HG02610 (cell line): ENCODE results near the gene OSBPL3.
"Not testable (repeated sequence)": the region's sequence is repeated elsewhere in the genome, so short reads cannot be mapped to it uniquely, and the experiment has no call there.

Experiments used
- ATAC-seq: cut with Tn5 transposase; IDR thresholded peaks from one replicate; pipeline ENCODE4 v1.9.1; 2021; ENCODE audit warnings: mild to moderate bottlenecking, moderate library complexity; ENCODE audit not compliant: unreplicated experiment

The OSBPL3 gene

DNA sequence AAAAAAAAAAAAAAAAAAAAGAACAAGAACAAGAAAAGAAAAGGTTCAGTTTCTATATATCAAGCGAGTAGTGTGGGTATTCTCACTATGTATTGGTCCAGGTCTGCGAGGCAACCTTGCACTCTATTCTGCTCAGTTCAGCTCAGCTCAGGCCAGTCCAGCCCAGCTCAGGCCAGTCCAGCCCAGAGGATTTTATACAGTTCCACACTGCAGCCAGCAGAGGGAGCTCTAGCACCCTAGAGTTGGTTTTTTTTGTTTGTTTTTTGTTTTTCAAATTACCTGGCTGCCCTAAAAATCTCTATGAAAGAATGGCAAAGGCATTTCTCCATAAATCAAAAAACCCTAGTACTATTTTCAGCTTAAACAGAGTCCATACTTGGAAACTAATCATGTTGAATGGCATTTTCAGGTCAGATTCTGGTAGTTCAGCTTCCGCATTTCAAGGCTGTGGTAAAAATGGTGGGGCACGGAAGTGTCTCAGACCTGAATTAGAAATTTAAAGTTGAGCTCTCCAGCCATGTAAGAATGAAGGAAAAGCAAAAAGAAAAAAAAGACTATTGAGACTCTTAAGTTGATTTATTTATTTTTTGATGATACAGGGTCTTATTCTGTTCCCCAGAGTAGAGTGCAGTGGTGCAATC, 167.6 kb downstream of the OSBPL3 start:
- no peak for ATAC-seq

DNA sequence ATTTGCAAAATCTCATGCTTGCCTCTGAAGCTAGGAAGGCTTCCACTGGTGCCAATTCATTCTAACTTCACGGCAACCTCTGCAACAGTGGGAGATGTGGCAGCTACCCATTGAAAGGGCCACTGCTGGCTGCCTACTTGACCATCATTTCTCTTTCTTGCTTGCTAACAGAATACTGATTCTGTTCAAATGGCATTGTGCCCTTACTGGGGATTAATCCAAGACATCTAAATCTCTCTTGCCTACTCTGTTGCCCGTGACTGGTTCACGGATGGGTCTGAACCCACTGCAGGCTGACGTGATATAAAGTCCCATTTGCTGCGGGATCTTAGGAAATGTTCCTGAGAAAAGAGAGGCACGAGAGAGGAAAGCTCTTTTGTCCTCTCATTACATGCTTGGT, 171.5 kb downstream of the OSBPL3 start:
- ATAC-seq = no peak

DNA sequence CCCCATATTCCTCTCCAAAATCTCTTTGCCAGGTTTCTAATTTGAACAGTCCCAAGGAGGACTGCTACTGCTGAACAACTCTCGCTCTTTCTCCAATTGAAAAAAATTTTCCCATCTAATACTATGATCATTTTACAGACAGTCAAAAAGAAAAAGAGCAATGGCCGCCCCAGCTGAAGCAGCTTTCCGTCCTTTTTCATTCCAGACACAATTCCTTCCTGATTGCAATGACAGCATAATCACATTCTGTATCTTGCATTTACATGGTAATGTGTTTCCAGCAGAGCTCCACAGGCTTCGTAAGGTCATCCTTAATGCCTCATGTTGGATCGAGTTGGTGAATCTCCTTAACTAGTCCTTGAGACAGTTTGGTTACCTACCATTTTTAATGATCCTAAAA, 177.7 kb downstream of the OSBPL3 start:
- no peak for ATAC-seq

DNA sequence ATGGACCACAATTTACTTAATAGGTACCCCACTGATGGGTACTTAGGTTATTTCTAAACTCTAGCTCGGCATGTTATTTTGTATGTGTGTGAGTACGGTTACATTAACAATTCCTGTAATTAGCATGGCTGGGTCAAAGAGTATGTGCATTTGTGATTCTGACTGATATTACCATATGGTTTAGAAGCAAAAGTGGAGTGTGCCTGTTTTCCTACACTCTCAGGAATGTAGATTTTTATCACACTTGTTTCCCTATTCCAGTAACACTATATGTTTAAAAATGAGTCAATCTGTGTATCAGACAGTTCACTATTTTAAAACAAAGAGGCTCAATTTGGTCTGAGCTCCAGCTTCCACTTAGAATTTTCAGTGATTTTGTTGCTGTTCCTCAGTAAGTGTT, 178.1 kb downstream of the OSBPL3 start:
- ATAC-seq = no peak

DNA sequence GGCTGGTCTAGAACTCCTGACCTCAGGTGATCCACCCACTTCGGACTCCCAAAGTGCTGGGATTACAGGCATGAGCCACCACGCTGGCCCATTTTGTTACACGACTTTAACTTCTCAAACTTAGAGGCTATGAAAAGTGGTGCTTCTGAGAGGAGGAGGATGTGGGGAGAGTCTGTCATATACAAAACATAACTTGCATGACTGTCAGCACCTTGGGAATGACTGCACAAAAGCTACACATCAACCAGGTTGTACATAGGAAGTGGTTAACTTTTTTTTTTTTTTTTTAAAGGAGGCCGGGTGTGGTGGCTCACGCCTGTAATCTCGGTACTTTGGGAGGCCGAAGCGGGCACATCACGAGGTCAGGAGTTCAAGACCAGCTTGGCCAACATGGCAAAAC, 179.3 kb downstream of the OSBPL3 start:
- ATAC-seq = no peak

DNA sequence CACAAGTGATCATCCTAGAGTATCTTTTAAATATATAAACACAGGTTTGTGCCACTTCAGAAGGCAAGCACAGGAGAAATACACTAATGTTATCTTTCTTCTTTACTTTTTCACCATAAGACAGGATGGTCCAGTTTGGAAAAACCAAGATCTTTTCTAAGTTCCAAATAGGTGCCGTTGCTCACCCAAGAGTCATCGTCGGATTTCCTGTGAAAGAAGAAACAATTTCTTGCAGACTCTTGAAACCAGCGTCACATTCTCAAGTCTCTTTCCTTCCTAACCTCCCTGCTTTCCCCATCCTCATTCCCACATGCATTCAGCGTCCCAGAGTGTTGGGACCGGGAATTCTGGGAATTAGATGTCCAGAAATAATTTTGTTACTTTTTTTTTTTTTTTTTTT, 179.9 kb downstream of the OSBPL3 start:
- no peak for ATAC-seq

DNA sequence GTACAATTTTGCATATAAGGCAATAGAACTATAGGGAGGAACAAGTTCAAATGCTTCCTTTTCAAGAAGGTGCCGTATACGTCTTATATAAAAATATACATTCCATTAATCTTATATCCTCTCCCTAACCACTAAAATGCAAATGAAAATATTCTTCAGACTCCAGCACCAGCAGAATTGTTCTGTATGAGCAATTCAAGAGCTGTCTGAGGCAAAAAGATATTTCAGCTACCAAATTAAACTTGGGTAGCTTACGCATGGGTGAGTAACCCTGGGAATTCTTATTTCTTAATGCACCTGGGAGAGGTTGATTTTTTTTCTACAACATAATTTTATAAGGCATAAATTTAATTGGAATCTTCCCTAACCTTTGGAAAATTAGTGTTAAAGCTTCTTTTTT, 180.5 kb downstream of the OSBPL3 start:
- no peak for ATAC-seq

DNA sequence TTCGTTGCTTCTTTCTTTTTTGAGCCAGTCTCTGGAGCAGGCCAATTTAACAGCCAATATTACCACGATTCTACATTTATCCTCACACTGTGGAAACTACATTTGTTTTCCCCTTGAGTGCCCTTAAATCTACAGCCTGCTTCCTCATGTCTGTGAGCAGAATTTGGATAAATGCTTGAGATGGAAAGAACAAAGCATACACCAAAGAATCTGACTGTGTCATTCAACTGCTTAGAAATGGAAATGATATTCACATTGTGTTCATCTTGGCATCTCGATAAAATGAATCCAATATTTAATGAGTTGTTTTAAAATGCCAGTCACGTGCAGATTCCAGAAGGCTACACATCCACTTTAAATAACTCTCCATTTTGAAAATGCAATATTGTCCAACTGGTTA, 181.7 kb downstream of the OSBPL3 start:
- no peak for ATAC-seq

DNA sequence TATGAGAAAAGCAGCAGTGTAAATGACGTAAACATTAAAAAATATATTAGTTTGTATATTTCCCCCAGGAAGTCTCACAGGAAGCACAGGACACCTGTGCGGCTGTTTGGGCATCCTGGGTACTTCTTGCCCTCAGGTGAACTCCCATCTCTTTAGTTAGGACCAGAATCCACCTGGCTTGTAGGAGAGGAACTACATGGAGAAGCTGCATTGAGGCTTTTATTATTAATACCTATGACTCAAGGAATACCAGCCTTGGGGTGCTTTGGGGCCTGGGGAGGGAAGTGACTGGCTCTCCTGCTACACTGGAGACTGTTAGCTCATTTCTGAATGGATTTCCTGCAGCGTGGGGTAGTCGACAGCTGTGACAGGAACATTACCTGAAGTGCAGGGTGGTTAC, 182.7 kb downstream of the OSBPL3 start:
- ATAC-seq = no peak

DNA sequence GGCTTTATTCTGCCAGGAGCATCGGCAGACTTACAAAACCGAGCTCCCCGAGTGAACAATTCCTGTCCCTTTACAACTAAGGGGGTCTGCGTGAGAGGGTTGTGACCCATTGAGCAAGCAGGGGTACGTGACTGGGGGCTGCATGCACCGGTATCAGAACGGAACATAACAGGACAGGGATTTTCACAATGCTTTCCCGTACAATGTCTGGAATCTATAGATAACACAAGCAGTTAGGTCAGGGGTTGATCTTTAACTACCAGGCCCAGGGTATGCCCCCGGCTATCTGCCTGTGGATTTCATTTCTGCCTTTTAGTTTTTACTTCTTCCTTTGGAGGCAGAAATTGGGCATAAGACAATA, 184.6 kb downstream of the OSBPL3 start:
- no peak for ATAC-seq

DNA sequence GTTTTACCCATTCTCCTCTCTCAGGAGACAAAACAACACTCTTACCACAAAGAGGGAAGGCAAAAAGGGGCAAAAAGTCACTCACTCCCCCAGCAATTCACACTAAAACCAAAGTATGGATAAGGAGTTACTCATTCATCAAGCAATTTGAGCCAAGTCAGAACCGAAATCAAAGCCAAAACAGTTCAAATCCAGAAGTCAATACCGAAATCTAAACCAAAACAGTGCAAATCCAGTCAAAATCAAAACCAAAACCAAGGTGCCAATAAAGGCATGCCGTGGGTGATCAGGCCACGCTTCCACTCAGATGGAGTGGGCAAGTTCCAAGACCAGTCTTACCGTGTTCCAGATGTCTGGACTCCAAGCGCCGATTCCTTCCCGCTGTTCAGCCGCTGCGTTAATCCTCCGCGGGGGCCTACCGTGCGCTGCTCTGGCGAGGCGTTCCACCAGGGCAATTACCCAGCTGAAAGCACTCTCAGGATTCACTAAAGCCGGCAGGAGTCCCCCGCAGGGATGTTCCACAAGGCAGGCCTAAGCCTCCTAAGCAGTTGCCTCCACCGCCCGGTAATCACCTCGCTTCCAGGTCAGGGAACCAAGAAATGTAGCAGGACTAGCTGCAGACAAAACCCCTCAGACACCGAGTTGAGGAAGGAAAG, 185.1 kb downstream of the OSBPL3 start:
- ATAC-seq = not testable (repeated sequence)

DNA sequence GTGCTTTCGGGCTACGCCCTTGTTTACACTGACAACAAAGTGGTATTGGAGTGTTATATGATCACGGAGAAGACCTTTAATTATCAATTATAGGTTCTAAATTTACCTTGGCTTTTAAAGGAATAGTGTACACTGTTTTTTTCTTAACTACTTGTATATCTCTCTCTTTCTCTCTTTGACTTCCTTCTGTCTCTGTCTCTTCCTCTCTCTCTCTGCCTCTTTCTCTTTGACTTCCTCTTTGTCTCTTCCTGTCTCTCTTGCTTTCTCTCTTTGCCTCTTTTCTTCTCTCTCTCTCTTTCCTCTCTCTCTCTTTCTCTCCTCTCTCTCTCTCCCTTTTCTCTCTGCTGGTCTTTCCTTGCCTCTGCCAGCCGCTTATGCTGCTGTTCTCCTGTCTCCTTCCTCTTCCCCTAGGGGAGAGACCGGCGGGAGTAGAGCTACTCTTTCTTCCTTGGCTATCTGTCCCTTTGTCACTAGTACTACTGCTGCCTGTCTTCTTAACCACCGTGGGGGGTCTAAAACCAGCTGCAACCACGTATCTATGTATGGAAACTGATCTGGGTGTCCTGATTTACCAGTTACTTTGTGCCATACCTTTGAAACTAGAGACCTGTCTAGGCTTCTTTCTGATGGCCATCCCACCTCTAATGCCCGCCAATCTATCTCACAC, 185.9 kb downstream of the OSBPL3 start:
- ATAC-seq = no peak

DNA sequence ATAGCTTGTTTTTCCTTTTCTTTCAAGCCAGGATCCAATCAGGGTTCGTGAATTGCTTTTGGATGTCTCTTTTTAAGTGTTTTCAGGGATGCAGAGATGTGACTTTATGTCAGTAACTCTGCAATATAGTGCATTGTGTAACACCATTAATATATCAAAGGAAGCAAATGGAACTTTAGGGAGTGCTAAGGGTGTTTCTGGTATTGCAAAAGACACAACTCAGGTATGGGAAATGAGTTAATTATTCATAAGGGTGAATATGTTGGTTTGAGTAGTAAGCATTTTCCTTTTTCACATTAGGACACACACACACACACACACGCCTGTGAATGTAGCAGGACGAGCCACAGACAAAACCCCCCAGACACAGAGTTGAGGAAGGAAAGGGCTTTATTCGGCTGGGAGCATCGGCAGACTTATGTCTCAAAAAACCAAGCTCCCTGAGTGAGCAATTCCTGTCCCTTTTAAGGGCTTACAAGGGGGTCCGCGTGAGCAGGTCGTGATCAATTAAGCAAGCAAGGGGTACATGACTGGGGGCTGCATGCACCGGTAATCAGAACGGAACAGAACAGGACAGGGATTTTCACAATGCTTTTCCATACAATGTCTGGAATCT, 190.9 kb downstream of the OSBPL3 start:
- no peak for ATAC-seq

DNA sequence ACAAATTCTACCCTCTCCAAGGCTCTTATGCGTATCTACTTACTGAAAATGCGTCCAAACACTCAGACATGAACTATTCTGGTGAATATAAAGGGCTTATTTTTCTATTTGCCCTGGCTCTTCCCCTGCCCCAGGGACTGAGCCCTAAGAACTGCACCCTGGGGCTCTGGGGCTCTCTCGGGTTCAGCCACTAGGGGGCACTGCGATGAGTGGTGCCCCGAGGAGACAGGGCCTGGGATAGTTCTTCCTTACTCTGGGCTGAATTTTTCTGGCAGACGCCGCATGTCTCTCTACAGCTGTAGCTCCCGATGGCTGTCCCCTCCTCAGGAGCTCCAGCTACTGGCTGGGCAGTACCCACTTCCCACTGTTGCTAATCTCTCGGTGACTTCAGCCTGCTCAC, 191.9 kb downstream of the OSBPL3 start:
- no peak for ATAC-seq

DNA sequence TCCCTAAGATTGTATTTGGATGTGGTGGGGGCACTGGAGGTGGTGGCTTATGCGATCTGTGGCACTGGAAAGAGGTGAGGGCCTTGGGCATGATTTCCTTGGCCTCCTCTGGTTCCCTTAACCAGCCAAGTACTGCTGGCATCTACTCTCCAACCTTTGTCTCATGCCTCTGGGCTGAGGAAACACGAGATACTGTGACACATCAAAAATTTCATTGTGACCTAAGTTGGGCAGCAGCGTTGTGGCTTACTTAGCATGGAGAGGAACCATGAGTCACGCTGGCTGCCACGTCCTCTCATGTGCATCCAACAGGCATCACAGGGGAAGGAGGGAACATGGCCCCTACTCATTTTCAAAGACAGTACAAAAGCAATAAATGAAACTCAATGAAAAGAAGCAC, 193.0 kb downstream of the OSBPL3 start:
- ATAC-seq = peak; percentile 90

DNA sequence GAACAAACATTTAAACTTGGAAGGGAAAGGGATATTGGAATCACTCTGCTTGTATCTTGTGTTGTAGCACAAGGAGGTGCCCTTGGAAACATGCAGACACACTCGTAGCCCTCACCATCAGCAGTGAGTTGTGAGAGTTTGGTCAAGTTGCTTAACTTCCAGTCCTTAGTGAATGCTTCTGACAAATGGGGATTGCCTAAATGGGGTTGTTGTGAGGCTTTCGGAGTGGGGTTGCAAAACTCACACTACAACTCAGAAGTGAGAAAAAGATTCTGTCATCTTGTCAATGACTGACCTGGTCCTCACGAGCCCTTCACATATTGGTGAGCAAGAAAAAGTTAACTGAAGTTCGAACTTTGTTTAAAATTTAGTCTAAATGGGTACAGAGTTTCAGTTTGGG, 193.7 kb downstream of the OSBPL3 start:
- ATAC-seq = no peak

DNA sequence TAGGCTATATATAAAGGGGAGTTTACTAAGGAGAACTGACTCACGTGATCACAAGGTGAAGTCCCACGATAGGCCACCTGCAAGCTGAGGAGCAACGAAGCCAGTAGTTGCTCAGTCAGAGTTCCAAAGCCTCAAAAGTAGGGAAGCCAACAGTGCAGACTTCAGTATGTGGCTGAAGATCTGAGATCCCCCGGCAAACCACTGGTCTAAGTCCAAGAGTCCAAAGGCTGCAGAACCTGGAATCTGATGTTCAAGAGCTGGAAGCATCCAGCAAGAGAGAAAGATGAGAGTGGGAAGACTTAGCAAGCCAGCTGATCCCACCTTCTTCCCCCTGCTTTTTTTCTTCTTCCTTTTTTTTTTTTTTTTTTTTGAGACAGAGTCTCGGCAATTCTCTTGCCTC, 195.7 kb downstream of the OSBPL3 start:
- ATAC-seq = no peak

DNA sequence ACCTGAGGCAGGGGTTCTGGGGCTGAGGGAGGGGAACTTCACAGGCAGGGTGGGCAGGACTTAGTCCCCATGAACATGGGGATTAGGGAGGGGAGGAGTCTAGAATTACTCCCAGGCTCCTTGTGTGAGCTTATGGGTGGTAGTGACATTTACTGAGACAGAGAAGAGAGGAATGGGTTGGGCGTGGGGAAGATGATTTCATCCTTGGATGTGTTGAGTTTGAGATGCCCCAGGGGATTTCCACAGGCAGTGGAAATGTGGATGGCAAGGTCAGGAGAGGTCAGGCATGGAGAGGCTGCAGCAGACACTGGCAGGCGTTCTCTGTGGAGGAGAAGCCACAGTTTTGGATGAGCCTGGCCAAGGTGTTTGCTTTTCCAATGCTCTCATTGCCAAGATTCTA, 196.3 kb downstream of the OSBPL3 start:
- no peak for ATAC-seq

DNA sequence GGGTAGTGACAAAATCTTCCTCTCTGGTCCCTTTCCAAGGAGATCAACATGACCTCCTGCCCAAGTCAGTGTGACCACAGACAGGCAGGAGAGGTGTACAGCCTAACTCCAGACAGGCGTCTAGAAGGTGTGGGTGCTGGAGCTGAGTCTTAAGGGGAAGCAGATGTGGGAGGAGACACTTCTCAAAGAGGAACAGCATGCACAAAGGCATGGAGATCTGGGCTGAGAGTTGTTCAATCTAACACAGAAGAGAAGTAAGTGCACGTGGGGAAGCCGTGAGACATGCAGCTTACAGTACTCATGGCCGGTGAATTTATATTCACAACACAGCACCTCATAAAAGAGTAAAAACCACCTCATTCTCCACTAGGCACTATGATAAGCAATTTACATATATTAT, 198.9 kb downstream of the OSBPL3 start:
- no peak for ATAC-seq

DNA sequence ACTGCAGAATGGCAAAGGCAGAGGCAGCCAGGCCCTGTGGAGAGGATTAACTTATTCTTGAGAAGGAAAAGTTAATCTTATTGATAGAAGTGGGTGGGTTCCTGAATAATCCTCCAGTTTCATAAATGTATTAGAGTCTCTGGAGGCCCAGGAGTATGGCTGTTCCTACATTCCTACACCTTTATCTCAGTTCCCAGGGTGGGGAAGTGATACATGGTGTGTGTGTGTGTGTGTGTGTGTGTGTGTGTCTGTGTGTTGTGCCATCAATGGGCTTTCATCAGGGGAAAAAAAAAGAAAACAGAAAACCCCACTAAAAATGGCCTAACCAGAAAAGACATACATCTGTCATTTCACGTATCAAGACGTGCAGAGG, 200.7 kb downstream of the OSBPL3 start:
- no peak for ATAC-seq

DNA sequence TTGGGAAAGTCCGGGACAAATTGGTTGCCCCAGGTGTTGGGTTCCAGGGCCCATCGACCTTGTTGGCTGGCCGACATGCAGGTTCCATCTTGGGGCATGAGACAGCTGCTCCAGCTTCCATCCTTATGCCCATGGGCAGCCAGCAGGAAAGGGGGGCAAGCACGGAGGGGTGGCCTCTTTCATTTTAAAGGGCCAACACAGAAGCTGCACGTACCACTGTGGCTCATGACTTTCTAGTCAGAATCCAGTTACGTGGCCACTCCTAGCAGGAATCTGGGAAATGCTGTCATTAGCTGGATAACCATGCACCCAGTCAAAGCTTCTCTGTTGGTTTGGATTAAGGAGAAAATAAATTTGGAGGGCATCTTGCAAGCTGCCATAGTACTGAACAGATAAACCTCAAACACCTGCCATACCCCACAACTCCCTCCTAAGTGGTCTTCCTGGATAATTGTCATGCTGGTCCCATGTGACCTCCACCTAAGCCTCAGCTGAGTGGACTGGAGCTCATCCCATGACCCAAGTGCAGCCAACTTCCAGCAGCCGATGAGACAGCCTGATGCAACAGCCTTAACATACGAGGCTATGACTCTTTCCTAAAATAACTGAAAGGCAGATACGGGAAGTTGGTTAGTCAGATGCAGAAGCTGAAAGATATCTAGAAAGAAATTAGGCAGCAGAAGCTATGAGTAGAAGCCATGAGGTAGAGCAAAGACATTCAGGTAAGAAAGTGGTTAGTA, 201.3 kb downstream of the OSBPL3 start:
- peak; percentile 68 for ATAC-seq

DNA sequence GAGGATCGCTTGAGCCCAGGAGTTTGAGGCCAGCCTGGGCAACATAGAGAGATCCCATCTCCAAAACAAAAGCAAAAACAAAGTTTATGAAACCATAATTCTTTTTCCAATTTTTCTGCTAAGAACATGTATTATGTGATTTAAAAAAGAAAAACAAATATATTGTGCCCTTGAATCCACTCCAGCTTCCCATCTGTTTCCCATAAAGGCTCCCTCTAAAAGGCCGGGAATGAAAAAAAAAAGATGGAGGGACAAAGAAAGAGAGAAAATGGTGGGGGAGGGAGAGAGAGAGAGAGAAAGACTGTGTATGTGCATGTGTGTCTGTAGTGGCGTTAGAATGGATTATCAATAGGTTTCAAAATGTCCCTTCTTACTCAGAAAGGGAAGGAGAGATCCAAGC, 202.2 kb downstream of the OSBPL3 start:
- no peak for ATAC-seq
